CMK (cell line): Measurements from ENCODE around the gene GJC1.
"Not testable (repeated sequence)": the region's sequence is repeated elsewhere in the genome, so short reads cannot be mapped to it uniquely, and the experiment has no call there.

Experiments used
- DNase-seq: peaks from one replicate; pipeline ENCODE4 v3.0.0-alpha.2; 2010; ENCODE audit warnings: low read depth

GJC1 gene

DNA sequence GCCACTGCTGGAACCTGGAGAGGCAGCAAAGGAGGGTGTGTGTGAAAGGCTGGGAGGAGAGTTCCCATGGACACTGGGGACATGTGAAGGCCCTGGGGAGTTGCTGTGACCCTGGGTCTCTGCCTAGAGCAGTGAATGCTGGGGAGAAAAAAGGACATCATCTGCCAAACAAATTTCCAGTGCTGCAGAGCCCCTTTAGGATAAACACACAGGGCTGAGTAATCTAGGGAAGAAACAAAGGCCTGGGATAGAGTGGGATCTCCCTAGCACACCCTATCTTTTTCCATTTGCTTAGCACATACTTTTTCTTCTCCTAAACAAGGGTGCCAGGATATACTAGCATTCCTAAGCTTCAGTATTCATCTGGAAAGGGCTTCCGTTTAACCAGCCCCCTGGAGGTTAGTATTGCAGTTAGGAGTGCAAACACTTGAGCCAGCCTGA is 14.3 kb upstream of the GJC1 start:
- no peak for DNase-seq

DNA sequence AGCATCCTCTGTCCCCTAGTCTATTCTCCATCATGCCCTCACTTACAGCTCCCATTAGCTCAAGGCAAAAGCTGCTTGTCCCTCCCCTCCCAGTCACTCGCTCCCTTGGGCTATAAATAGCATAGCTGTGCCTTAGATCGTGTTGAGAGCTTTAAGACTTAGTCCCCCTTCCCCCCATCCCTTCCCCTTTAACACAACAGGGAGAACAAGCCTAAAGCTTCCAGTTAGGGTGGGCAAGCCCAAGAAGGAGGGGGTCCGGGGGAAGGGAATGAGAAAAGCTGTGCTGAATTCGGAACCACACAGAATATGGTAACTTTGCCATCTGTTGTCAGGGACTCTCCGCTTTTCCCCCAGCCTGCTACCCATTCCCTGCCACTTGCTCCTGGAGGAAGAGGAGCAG is 12.7 kb upstream of the GJC1 start:
- DNase-seq: no peak

DNA sequence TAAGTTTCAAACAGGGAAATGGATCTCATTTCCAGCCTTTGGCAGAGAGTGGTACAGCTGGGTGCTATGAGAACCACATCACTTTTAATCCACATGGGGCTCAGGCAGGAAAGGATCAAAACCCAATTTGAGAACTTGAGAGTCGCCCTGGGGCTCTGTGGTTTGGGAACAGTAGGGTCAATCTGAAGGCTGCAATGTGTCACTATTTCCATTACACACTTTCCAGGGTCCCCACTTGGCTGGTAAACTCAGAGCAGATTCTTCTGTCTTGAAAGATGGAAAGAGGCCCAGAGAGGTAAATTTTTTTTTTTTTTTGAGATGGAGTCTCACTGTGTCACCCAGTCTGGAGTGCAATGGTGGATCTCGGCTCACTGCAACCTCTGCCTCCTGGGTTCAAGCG is 10.8 kb upstream of the GJC1 start:
- DNase-seq: no peak

DNA sequence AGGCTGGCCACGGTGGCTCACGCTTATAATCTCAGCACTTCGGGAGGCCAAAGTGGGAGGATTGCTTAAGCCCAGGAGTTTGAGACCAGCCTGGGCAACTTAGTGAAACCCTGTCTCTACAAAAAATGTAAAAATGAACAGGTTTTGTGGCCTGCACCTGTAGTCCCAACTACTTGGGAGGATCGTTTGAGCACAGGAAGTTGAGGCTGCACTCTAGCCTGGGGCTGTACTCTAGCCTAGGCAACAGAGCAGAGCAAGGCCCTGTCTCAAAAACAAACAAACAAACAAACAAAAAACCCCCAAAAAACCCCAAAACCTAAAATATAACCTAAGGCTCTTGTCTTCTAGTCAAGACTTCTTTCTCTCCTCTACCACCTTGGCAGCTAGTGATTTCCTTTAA is 10.2 kb upstream of the GJC1 start:
- no peak for DNase-seq

DNA sequence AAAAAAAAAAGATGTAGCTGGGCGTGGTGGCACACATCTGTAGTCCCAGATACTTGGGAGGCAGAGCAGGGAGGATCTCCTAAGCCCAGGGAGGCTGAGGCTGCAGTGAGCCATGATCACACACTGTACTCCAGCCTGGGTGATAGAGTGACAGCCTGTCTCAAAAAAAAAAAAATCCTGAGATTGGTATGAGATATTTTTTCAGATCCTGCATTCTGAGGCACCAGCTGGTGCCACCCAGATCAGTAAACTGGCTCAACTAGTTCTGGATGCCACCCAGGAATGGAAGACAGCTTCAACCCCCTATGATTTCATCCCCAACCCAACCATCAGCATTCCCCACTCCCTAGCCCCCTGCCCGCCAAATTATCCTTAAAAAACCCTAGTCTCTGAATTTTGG is 7.1 kb upstream of the GJC1 start:
- no peak for DNase-seq

DNA sequence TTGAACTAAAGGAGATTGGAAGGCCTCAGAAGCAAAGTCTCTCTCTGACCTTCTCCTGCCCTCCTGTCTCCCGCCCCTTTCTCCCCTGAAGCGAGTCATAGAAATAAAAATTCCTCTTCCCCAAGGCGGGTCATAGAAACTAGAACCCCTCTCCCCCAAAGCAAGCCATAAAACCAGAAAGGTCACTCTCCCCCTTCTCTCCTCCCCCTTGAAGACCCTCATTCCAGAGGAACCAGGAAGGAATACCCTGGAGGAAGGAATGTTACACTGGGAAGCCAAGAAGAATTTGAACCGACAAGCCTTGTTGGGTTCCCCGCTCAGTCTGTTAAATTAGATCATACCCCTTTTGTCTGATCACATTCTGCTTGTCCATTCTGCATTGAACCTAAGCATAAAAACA is 2.7 kb upstream of the GJC1 start:
- no peak for DNase-seq

DNA sequence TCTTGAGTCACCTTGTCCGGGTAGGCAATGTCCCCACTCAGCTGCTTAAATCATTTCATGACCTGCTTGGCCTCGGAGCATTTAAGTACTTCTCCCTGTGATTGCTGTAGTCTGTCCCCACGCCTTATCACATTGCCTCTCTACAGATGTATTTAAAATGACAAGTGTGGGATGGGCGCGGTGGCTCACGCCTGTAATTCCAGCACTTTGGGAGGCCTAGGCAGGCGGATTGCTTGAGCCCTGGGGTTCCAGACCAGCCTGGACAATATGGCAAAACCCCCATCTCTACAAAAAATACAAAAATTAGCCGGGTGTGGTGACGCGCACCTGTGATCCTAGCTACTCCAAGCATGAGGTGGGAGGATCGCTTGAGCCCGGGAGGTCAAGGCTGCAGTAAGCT is 1.3 kb upstream of the GJC1 start:
- no peak for DNase-seq

DNA sequence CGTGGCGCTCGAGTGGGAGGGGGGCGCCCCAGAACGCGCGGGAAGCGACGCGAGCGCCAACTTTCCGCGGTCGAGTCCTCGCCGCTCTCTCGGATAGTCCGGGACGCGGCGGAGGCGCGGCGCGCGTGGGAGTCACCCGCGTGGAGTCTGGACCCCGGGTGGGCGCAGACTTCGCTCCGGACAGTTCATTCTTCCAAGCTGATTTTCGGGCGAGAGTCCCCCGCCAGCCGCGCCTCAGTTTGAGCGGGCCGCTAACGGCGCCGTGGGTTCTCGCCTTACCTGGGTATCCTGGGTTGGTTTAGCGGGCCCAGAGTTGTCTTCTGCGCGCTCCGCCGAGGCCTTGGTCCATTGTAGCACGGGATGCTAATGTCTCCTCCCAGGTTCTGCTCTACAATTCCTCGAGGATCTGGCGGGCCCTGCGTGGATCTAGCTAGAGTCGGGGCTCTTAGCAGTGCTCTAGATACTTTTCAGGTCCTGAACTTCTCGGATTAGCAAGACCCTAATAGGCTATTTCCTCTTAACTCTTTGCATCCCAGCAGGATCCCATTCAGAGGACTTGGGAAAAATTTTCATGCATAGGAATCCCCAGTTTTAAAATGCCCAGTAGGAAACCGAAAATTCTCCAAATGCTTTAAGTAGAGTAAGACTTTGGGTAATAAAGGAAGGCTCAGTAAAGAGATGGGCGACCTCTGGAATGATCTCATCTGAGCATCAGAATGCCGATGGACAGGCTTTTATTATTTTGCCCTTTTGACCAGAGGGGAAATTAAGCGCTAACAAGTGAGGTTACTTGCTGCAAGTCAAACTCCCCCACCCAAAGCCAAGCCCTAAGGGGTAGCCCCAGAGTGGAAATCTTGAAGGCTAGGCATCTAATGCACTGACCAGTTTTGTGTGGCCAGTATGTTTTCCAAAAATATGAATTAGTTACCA is 537 bp upstream of the GJC1 start:
- DNase-seq: no peak

DNA sequence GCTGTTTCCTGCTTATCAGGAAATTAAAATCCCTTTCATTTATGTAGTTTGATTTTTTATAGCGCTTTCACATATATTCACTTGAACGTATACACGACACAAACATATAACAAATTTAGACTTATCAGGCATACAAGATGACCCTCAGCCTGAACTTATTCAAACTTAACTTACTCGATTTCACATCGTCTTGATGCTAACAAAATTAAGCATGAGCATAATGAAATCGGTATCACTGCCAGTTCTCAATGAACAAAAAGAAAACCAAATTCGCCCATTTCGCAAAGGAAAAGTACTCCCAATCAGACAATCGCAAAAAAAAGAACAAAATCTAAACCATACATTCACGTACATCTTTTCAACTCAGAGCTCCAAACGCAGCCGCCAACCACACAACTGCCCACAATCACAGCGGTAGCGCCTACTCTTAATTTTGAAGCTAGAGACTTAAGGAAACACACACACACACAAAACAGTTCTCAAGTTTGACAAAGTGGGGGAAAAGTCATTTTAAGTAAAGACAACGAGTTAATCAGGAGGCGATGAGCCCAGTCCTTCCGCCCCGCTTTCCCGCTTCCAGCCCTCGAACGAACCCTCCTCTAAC is 1.1 kb downstream of the GJC1 start:
- no peak for DNase-seq

DNA sequence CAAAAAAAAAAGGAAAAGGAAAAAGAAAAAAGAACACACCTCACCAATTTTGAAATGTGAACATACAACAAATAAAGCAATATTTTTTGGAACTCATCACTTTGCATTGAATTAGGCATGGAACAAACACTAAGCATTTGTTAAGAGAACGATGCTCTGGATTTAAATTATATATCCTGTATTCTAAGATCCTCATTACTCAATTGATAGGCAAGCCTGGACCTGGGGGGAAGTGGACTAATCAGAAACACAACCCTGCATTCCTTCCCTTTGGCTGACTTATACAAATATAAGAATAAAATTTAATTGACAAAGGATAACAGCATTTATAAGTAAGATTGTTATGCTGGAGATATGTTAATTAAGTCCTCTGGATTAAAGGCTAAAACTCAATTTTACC is 2.2 kb downstream of the GJC1 start:
- DNase-seq: no peak

DNA sequence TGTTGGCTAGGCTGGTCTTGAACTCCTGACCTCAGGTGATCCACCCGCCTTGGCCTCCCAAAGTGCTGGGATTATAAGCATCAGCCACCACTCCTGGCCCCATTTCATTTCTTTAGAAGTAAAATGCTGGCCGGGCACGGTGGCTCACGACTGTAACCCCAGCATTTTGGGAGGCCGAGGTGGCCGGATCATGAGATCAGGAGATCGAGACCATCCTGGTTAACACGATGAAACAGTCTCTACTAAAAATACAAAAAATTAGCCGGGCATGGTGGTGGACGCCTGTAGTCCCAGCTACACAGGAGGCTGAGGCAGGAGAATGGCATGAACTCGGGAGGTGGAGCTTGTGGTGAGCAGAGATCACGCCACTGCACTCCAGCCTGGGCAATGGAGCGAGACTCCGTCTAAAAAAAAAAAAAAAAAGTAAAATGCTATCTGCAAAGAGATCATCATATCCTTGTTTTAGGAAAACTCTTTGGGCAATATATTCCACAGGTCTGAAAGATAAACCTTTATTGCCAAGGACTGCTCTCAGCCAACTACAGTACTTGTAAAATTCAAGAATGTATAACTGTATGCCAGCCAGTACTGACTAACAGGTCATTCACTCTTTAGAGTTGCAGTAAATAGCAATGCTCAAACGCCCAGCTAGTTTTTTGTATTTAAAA is 3.8 kb downstream of the GJC1 start:
- no peak for DNase-seq

DNA sequence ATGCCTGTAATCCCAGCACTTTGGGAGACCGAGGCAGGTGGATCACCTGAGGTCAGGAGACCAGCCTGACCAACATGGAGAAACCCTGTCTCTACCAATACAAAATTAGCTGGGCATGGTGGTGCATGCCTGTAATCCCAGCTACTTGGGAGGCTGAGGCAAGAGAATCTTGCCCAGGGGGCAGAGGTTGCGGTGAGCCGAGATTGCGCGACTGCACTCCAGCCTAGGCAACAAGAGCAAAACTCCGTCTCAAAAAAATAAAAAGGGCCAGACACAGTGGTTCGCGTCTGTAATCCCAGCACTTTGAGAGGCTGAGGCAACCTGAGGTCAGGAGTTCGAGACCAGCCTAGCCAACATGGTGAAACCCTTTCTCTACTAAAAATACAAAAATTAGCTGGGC is 4.9 kb downstream of the GJC1 start:
- DNase-seq: not testable (repeated sequence)

DNA sequence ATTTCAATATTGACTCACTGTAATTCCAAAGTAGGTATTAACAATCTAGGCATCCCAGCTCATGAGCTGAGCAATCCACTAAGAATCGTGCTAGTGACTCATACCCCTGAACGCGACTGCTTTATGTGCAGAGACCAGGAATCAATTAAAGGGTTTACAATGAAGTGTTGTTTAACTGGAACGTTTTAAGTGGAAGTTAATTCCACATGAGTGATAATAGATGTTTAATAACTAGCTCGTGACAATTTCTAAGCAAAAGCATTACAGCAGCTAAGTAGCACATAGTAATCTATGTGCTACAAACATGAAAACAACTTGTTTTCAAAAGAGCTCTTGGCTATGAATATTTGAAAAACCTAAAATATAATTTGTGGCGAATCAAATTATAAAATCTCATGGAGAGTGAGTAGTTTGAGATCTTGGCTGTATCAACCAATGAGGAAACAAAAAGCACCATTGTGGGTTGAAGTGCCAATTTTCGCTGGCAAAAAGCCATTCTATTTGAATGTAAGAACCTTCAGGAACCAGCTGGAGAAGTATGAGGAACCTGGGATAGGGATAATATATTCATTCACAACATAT is 9.4 kb downstream of the GJC1 start:
- DNase-seq: no peak

DNA sequence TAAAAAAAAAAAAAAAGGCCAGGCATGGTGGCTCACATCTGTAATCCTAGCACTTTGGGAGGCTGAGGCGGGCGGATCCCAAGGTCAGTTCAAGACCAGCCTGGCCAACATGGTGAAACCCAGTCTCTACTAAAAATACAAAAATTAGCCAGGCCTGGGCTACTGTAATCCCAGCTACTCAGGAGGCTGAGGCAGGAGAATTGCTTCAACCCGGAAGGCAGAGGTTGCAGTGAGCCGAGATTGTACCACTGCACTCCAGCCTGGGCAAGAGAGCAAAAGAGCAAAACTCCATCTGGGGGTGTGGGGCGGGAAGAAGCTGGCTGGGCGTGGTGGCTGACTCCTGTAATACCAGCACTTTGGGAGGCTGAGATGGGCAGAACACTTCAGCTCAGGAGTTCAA is 11.6 kb downstream of the GJC1 start:
- not testable (repeated sequence) for DNase-seq

DNA sequence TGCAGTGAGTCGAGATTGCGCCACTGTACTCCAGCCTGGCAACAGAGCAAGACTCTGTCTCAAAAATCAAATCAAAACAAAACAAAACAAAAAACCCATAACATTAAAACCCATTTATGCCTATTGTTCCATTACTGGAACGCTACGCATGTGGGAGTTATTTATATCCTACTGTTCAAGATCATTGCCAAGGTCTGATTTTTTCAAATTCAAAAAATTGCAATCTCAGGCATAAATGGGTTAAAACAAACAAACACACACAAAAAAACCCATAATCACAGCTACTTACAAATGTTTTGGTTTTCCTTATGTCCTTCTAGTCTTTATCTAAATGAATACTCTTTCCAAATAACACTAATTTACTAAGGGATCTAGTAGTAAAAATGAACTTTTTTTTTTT is 17.8 kb downstream of the GJC1 start:
- no peak for DNase-seq

DNA sequence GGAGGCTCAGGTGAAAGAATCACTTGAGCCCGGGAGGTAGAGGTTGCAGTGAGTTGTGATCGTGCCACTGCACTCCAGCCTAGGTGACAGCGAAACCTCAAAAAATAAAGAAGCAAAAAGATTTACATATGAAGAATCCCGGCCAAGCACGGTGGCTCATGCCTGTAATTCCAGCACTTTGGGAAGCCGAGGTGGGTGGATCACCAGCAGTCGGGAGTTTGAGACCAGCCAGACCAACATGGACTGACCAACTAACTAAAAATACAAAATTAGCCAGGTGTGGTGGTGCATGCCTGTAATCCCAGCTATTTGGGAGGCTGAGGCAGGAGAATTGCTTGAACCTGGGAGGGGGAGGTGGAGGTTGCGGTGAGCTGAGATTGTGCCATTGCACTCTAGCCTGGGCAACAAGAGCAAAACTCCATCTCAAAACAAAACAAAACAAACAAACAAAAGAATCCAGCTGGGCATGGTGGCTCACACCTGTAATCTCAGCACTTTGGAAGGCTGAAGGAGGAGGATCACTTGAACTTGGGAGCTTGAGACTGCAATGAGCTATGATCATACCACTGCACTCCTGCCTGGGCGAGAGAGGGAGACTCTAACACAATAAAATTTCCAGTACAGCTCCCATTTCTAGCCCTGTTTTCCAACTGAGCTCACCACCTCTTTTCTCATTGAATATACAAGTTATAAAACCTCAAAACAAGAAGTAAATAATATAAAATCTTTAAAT is 21.3 kb downstream of the GJC1 start:
- not testable (repeated sequence) for DNase-seq

DNA sequence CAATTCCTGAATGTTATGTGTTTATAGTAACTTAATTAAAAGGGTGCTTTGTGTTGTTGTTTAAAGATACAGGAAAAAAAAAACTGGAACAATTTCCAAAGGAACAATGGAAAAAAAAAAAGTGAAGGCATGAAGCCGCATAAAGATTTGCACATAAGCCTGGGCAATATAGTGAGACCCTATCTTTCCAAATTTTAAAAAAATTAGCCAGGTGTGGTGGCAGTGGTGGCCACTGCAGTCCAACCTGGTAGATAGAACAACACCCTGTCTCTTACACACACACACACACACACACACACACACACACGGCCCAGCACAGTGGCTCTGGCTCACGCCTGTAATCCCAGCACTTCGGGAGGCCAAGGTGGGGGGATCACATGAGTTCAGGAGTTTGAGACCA is 21.9 kb downstream of the GJC1 start:
- no peak for DNase-seq

DNA sequence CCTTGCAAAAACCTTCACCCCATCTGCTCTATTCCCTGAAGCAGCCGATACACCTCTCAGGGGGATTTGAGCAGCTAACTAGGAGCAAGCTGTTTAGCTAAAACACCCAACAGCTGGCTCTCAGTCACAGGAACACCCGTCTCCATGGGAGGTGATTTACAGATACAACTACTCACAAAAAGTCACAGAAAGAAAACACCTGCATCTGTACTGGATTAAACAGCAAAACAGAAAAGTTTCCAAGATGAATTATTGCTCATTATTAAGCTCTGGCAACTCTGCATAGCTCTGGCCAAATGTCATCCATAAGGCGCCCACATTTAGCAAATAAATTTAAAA is 22.3 kb downstream of the GJC1 start:
- DNase-seq: no peak

DNA sequence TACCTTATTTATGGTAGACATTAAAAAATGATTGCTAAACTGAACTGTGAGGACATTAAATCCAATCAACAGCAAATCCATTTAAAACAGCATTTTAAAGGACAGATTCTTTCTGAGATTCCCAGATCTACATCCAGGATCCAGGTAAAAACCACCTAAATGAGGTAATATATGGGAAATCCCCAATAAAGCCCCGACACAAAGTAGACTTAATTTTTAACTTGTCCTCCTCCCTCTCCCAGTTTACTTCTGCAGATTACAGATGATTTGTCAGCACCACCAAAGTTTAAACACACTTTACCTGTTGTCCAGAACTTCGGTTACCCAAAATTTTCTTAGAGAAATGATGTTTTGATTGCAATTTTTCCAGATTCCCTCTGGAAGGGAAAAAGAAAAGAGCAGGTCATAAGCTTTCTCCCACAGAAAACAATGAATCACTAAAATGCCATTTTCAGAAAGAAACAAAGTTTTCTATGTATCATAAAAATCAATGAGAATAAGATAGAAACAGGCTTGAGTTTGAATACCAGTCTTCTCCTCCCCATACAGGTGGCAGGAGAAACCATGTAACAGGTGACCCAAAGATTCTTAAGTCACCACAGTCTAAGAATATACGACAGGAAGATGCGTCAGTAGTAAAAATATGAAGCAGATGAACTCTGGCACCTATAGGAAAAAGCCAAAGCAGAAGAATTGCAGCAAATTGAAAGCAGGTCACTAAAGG is 22.8 kb downstream of the GJC1 start:
- DNase-seq: no peak

DNA sequence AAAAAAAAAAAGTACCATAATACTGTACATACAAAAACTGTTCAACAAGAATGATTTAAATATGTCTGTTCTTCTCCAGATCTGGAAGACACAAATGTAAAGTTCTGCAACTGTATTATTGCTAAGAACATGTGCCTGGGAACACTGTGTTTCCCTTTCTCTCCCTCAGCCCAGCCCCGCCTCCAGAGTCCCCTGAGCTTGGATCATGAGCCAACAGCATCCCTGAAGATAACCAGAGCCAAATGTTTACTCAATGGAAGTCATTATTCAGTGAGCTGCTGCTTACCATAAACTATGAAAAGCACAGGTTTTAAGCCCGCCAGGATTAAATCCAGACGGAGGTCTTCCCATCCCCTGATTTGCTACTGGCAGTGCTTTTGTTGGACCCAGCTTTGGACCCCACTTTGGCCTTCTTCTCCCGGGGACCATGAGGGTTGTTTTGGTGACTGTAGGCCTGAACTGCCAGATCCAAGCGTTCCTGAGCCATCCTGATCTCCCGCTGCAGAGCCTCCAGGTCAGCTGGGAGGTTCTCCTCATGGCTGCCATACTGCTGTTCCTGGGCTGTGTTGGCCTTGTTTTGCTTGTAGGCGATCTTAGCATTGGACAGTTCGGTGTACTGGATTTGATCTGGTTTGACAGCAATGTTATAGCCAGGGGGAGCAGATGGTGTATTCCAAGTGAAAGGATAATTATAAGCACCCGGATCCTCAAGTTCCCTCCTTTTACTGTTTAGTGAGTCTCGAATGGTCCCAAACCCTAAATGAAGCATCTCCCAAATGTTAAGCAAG is 25.6 kb downstream of the GJC1 start:
- no peak for DNase-seq

DNA sequence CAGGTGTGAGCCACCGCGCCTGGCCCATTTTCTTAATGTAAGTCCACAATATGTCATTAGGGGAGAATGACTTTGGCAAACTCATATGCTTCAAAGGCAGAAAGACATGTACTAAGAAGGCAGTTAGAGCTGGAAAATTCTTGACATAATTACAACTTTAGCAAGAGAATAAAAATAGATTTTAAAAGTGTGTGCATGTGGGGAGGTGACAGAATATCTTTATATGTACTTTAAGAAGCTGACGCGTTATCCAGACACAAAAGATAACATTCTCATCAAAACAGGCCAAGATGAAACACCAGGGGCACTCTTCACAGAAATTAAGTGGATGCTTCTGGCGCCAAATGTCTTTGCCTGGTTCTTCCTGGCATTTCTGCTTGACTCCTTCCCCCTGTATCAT is 28.2 kb downstream of the GJC1 start:
- DNase-seq: no peak
